GM18507 (cell line): ENCODE results near the gene LMOD2.

ENCODE experiments used
- DNase-seq: peaks from one replicate; pipeline ENCODE4 v3.0.0; 2011; ENCODE audit warnings: low read depth; ENCODE audit not compliant: insufficient read length; ENCODE audit errors: extremely low spot score
- FAIRE-seq: peaks from 2 replicates; lab custom pipeline; 2011; peaks lifted over from hg19 to GRCh38; lab: Jason Lieb, UNC

The LMOD2 gene

GRCh38 chr7:123705211-123705901 is 49.7 kb downstream of the LMOD2 start:
- FAIRE-seq: no peak
- DNase-seq: no peak

GRCh38 chr7:123709525-123709924 is 53.9 kb downstream of the LMOD2 start:
- DNase-seq (no peak), FAIRE-seq (no peak)

GRCh38 chr7:123710683-123711082 is 55.0 kb downstream of the LMOD2 start:
- DNase-seq: no peak
- no peak for FAIRE-seq

GRCh38 chr7:123711832-123712293 is 56.2 kb downstream of the LMOD2 start:
- FAIRE-seq (no peak), DNase-seq (no peak)

- no peak for FAIRE-seq
- DNase-seq: no peak
Measured at GRCh38 chr7:123712619-123713018, 57.0 kb downstream of the LMOD2 start.
